Uterus (tissue), 4 donors: ENCODE measurements around the gene TAX1BP1. TPM values are rescaled to one million over a fixed set of nuclear protein-coding genes. Genes with fewer than 3 reads are reported as not detected.

Source experiments
- DNase-seq, 2 donors: peaks; one replicate each; pipeline ENCODE4 v3.0.0-alpha.2; 2019 to 2020
- H3K27ac ChIP-seq, 2 donors: fragments of 200-600 bp; sonication (generic); 1 replicate in 1 of 2; 2 replicates in 1 of 2; pipeline ENCODE4 v1.5.1; 2016 to 2018
- H3K27me3 ChIP-seq, 2 donors: fragments of 200-600 bp; sonication (generic); one replicate each; pipeline ENCODE4 v1.5.1; 2018 to 2019; ENCODE audit warnings: control low read depth in 1 of 2
- H3K36me3 ChIP-seq, 2 donors: fragments of 200-600 bp; sonication (generic); one replicate each; pipeline ENCODE4 v1.5.1; 2019; ENCODE audit warnings: control low read depth in 1 of 2
- H3K4me1 ChIP-seq, 2 donors: fragments of 200-600 bp; sonication (generic); one replicate each; pipeline ENCODE4 v1.5.1; 2018 to 2019; ENCODE audit warnings: control low read depth in 1 of 2
- H3K4me3 ChIP-seq, 2 donors: fragments of 200-600 bp; sonication (generic); 1 replicate in 1 of 2; 2 replicates in 1 of 2; pipeline ENCODE4 v1.5.1; 2018 to 2019; ENCODE audit warnings: mild to moderate bottlenecking in 1 of 2
- H3K9me3 ChIP-seq, 2 donors: fragments of 200-600 bp; sonication (generic); one replicate each; pipeline ENCODE4 v1.5.1; 2019; ENCODE audit warnings: control low read depth in 1 of 2
- CTCF ChIP-seq, 4 experiments: fragments of 200-600 bp in 2 of 4; fragments of 450-650 bp in 2 of 4; sonication (generic) in 2 of 4; IDR thresholded peaks; one replicate each; pipeline ENCODE4 v1.5.1; 2016 to 2019; ENCODE audit warnings: antibody characterized with exemption in 4 of 4, mild to moderate bottlenecking in 2 of 4, moderate library complexity in 1 of 4
- POLR2A ChIP-seq, 2 donors: fragments of 450-650 bp; IDR thresholded peaks; one replicate each; pipeline ENCODE4 v1.6.1; 2016; ENCODE audit warnings: antibody characterized with exemption in 2 of 2, mild to moderate bottlenecking in 1 of 2, moderate library complexity in 1 of 2
- intact Hi-C: fragments of 100-400 bp; cut with DNase I; formaldehyde crosslinking; loops from one replicate; pipeline ENCODE4 v1.15.1; 2023; ENCODE audit warnings: low total_unique reads
- total RNA-seq, 4 donors: library from RNA; depleted of rRNA in 3 of 4; stranded (reverse); fragments of >200 nt in 3 of 4; gene quantifications; one replicate each; pipeline versions ENCODE4 v1.1.0 to v1.2.4, GENCODE V29; 2014 to 2023
- donor health status: DM: yes; HTN: yes; CAD: no.

The TAX1BP1 gene
- total RNA-seq, 4 donors from 2014 or later = 46.4 to 121 (median 77.3) TPM

- Histone ChIP-seq H3K27ac (no peak overlapping the region), H3K9me3 (no peaks in the 10 kb centered on the region), H3K36me3 (no peaks in the 10 kb centered on the region), H3K4me1 (no peaks in the 10 kb centered on the region), H3K27me3 (no peaks in the 10 kb centered on the region), H3K4me3 (no peak overlapping the region)
- intact Hi-C loops = no loop called here
- no peak for TF ChIP-seq POLR2A (IDR thresholded peaks at IDR 0.05)
- DNase-seq = no peak
Measured at GRCh38 chr7:27727058-27727457, 12.9 kb upstream of the TAX1BP1 start.

- no peaks in the 10 kb centered on the region for H3K27me3 ChIP-seq
- H3K4me1 ChIP-seq = no peaks in the 10 kb centered on the region
- TF ChIP-seq CTCF (IDR thresholded peaks at IDR 0.05) (no peak), POLR2A (IDR thresholded peaks at IDR 0.05) (no peak)
- intact Hi-C loops = no loop called here
- H3K27ac ChIP-seq = no peak overlapping the region
- no peak overlapping the region for H3K4me3 ChIP-seq
- H3K36me3 ChIP-seq = no peaks in the 10 kb centered on the region
- no peaks in the 10 kb centered on the region for H3K9me3 ChIP-seq
- DNase-seq = no peak
Measured at GRCh38 chr7:27730112-27730511, 9.8 kb upstream of the TAX1BP1 start.

- H3K4me1 ChIP-seq = no peaks in the 10 kb centered on the region
- no peak overlapping the region for H3K4me3 ChIP-seq
- no peaks in the 10 kb centered on the region for H3K9me3 ChIP-seq
- H3K27ac ChIP-seq = no peak overlapping the region
- DNase-seq = no peak
- H3K27me3 ChIP-seq = no peaks in the 10 kb centered on the region
- TF ChIP-seq POLR2A (IDR thresholded peaks at IDR 0.05) (no peak), CTCF (IDR thresholded peaks at IDR 0.05) (no peak)
- intact Hi-C loops = no loop called here
- no peaks in the 10 kb centered on the region for H3K36me3 ChIP-seq
Measured at GRCh38 chr7:27734583-27734982, 5.4 kb upstream of the TAX1BP1 start.

GRCh38 chr7:27735165-27735564 is 4.8 kb upstream of the TAX1BP1 start:
- no peak overlapping the region for H3K27ac ChIP-seq
- intact Hi-C loops = loop anchor here (5.0 kb wide), 1 partner anchor 73 kb away; the partner anchor contains the start of gene HIBADH
- H3K36me3 ChIP-seq = no peaks in the 10 kb centered on the region
- no peaks in the 10 kb centered on the region for H3K4me1 ChIP-seq
- no peak for DNase-seq
- H3K4me3 ChIP-seq = no peak overlapping the region
- no peaks in the 10 kb centered on the region for H3K9me3 ChIP-seq
- TF ChIP-seq CTCF (IDR thresholded peaks at IDR 0.05) (no peak), POLR2A (IDR thresholded peaks at IDR 0.05) (no peak)
- H3K27me3 ChIP-seq = no peaks in the 10 kb centered on the region

- intact Hi-C loops = loop anchor here (5.0 kb wide), 1 partner anchor 74 kb away; the partner anchor contains the start of gene HIBADH
- no peaks in the 10 kb centered on the region for H3K36me3 ChIP-seq
- H3K27ac ChIP-seq = no peak overlapping the region
- H3K27me3 ChIP-seq = no peaks in the 10 kb centered on the region
- TF ChIP-seq POLR2A (IDR thresholded peaks at IDR 0.05) = no peak
- no peak for TF ChIP-seq CTCF (IDR thresholded peaks at IDR 0.05)
- H3K9me3 ChIP-seq = no peaks in the 10 kb centered on the region
- DNase-seq = no peak
- no peaks in the 10 kb centered on the region for H3K4me1 ChIP-seq
- H3K4me3 ChIP-seq = no peak overlapping the region
Measured at GRCh38 chr7:27735831-27736230, 4.1 kb upstream of the TAX1BP1 start.

- no peak for DNase-seq
- no peaks in the 10 kb centered on the region for H3K36me3 ChIP-seq
- H3K4me3 ChIP-seq = no peak overlapping the region
- no peak overlapping the region for H3K27ac ChIP-seq
- no peaks in the 10 kb centered on the region for H3K27me3 ChIP-seq
- TF ChIP-seq POLR2A (IDR thresholded peaks at IDR 0.05) = no peak
- no peak for TF ChIP-seq CTCF (IDR thresholded peaks at IDR 0.05)
- intact Hi-C loops = loop anchor here (5.0 kb wide), 1 partner anchor 75 kb away; the partner anchor contains the start of gene HIBADH
- H3K9me3 ChIP-seq = no peaks in the 10 kb centered on the region
- no peaks in the 10 kb centered on the region for H3K4me1 ChIP-seq
Measured at GRCh38 chr7:27737178-27737577, 2.8 kb upstream of the TAX1BP1 start.
